Neutrophil (primary cell): Measurements from ENCODE around the gene HSF2BP.
A peak's percentile ranks its signal among the peaks of the same experiment; 100 is the strongest.

Experiments used
- H3K27ac ChIP-seq: fragments of 200-600 bp; sonication (generic); 2 replicates; pipeline ENCODE4 v1.5.1; 2016; ENCODE audit warnings: mild to moderate bottlenecking, moderate library complexity
- H3K27me3 ChIP-seq: fragments of 200-600 bp; sonication (generic); 2 replicates; pipeline ENCODE4 v1.6.0; 2016; ENCODE audit warnings: mild to moderate bottlenecking
- H3K36me3 ChIP-seq: fragments of 200-600 bp; sonication (generic); 2 replicates; pipeline ENCODE4 v1.5.1; 2017
- H3K4me1 ChIP-seq, 2 experiments: fragments of 200-600 bp in 1 of 2; sonication (generic) in 1 of 2; 1 replicate in 1 of 2; 2 replicates in 1 of 2; pipeline versions ENCODE4 v1.5.1 to v1.6.1; 2013 to 2016; ENCODE audit warnings: low read depth in 1 of 2, low read length in 1 of 2, mild to moderate bottlenecking in 1 of 2, moderate library complexity in 1 of 2; ENCODE audit not compliant: control insufficient read depth in 1 of 2, insufficient read depth in 1 of 2
- H3K4me3 ChIP-seq, 2 experiments: fragments of 200-600 bp in 1 of 2; sonication (generic) in 1 of 2; 1 replicate in 1 of 2; 2 replicates in 1 of 2; pipeline ENCODE4 v1.5.1; 2013 to 2016; ENCODE audit warnings: low read depth in 1 of 2, low read length in 1 of 2, mild to moderate bottlenecking in 1 of 2, moderate library complexity in 1 of 2
- H3K9me3 ChIP-seq: fragments of 200-600 bp; sonication (generic); 2 replicates; pipeline ENCODE4 v1.5.1; 2016
- CTCF ChIP-seq: fragments of 200-600 bp; sonication (generic); IDR thresholded peaks from 2 replicates; pipeline ENCODE4 v1.5.1; 2016; ENCODE audit warnings: antibody characterized with exemption

Gene HSF2BP

GRCh38 chr21:43690346-43690745 lies 31.1 kb upstream of the HSF2BP start:
- H3K9me3 ChIP-seq, result no peaks in the 10 kb centered on the region

GRCh38 chr21:43689556-43690337 lies 30.5 kb upstream of the HSF2BP start:
- H3K27ac ChIP-seq, result no peak overlapping the region
- no peaks in the 10 kb centered on the region for H3K27me3 ChIP-seq
- H3K4me1 ChIP-seq, result peaks cover 14 to 20% of the 10 kb centered on the region in 2 experiments
- H3K36me3 ChIP-seq, result peaks cover 37% of the 10 kb centered on the region
- no peaks in the 10 kb centered on the region for H3K9me3 ChIP-seq
- no peak for TF ChIP-seq CTCF
- H3K4me3 ChIP-seq, result no peak overlapping the region

More at GRCh38 chr21:43690346-43690745, 31.1 kb upstream of the HSF2BP start:
- no peak overlapping the region for H3K27ac ChIP-seq
- no peaks in the 10 kb centered on the region for H3K27me3 ChIP-seq
- H3K36me3 ChIP-seq, result peaks cover 37% of the 10 kb centered on the region
- no peak overlapping the region for H3K4me3 ChIP-seq
- peaks cover 14 to 20% of the 10 kb centered on the region in 2 experiments for H3K4me1 ChIP-seq
- TF ChIP-seq CTCF, result no peak

GRCh38 chr21:43688906-43689305 lies 29.6 kb upstream of the HSF2BP start:
- Histone ChIP-seq H3K4me1 (peaks cover 14 to 20% of the 10 kb centered on the region in 2 experiments), H3K9me3 (no peaks in the 10 kb centered on the region), H3K4me3 (no peak overlapping the region), H3K27me3 (no peaks in the 10 kb centered on the region), H3K27ac (peak overlapping the region; percentile 64), H3K36me3 (peaks cover 37% of the 10 kb centered on the region)
- TF ChIP-seq CTCF, result no peak

GRCh38 chr21:43687566-43688399 lies 28.5 kb upstream of the HSF2BP start:
- TF ChIP-seq CTCF, result no peak
- Histone ChIP-seq H3K4me3 (no peak overlapping the region), H3K36me3 (peaks cover 32% of the 10 kb centered on the region), H3K27me3 (no peaks in the 10 kb centered on the region), H3K4me1 (peaks cover 14 to 20% of the 10 kb centered on the region in 2 experiments), H3K9me3 (no peaks in the 10 kb centered on the region), H3K27ac (peak overlapping the region; percentile 64)

GRCh38 chr21:43686811-43687565 lies 27.7 kb upstream of the HSF2BP start:
- no peak for TF ChIP-seq CTCF
- H3K9me3 ChIP-seq, result no peaks in the 10 kb centered on the region
- no peak overlapping the region for H3K4me3 ChIP-seq
- H3K36me3 ChIP-seq, result peaks cover 29% of the 10 kb centered on the region
- H3K27me3 ChIP-seq, result no peaks in the 10 kb centered on the region
- peak overlapping the region; percentile 64 for H3K27ac ChIP-seq
- peaks cover 14 to 20% of the 10 kb centered on the region in 2 experiments for H3K4me1 ChIP-seq
